SU-DHL-6 (cell line): ENCODE data around the gene EPS8.
A peak's percentile ranks its signal among the peaks of the same experiment; 100 is the strongest.

ENCODE experiments used
- H2AFZ ChIP-seq: fragments of 200-600 bp; sonication (generic); 2 replicates; pipeline ENCODE4 v1.6.1; 2014; ENCODE audit warnings: low read depth, mild to moderate bottlenecking, moderate library complexity, mixed read lengths, antibody characterized with exemption, low read length; ENCODE audit not compliant: severe bottlenecking
- H3F3A ChIP-seq: fragments of 200-600 bp; shearing (Covaris generic); 2 replicates; pipeline ENCODE4 v1.6.0; 2016; ENCODE audit warnings: antibody characterized with exemption, mild to moderate bottlenecking; ENCODE audit not compliant: insufficient read depth
- H3K27ac ChIP-seq: fragments of 200-600 bp; sonication (generic); 2 replicates; pipeline ENCODE4 v1.5.1; 2016; ENCODE audit warnings: low read depth, mild to moderate bottlenecking, low read length, moderate library complexity, mixed read lengths
- H3K27me3 ChIP-seq: fragments of 200-600 bp; sonication (generic), shearing (Covaris generic); 2 replicates; pipeline ENCODE4 v1.6.0; 2014; ENCODE audit warnings: mild to moderate bottlenecking, low read length
- H3K36me3 ChIP-seq: fragments of 200-600 bp; sonication (generic); 2 replicates; pipeline ENCODE4 v1.6.1; 2014; ENCODE audit warnings: mild to moderate bottlenecking, low read length, mixed read lengths
- H3K4me2 ChIP-seq: fragments of 300-600, 200-600 bp; shearing (Covaris generic), sonication (generic); 2 replicates; pipeline ENCODE4 v1.6.0; 2014; ENCODE audit warnings: low read length, low read depth, mild to moderate bottlenecking; ENCODE audit not compliant: poor library complexity, severe bottlenecking
- H3K4me3 ChIP-seq: fragments of 200-600 bp; sonication (generic); 2 replicates; pipeline ENCODE4 v1.5.1; 2014; ENCODE audit warnings: antibody characterized with exemption, low read length, mild to moderate bottlenecking, mixed read lengths; ENCODE audit not compliant: insufficient read depth, poor library complexity, severe bottlenecking
- H3K79me2 ChIP-seq: fragments of 200-600 bp; sonication (generic); 2 replicates; pipeline ENCODE4 v1.6.1; 2014; ENCODE audit warnings: mild to moderate bottlenecking, low read length, moderate library complexity; ENCODE audit not compliant: insufficient read depth
- H3K9ac ChIP-seq: fragments of 200-600 bp; sonication (generic); 2 replicates; pipeline ENCODE4 v1.7.0; 2014; ENCODE audit warnings: mild to moderate bottlenecking, low read length
- H3K9me2 ChIP-seq: fragments of 200-600 bp; sonication (generic); replicated peaks from 2 replicates; pipeline ENCODE4 v1.6.1; 2014; ENCODE audit warnings: low read length; ENCODE audit not compliant: insufficient read depth
- H3K9me3 ChIP-seq: fragments of 200-600 bp; sonication (generic); 2 replicates; pipeline ENCODE4 v1.6.1; 2014; ENCODE audit warnings: low read length, mixed read lengths; ENCODE audit not compliant: insufficient read depth
- H4K20me1 ChIP-seq: fragments of 200-600 bp; sonication (generic); 2 replicates; pipeline ENCODE4 v1.6.1; 2014; ENCODE audit warnings: low read depth, mild to moderate bottlenecking, antibody characterized with exemption, low read length, moderate library complexity, mixed read lengths
- EZH2phosphoT487 ChIP-seq: fragments of 200-600 bp; sonication (generic), shearing (Covaris generic); conservative IDR thresholded peaks from 2 replicates; pipeline ENCODE4 v1.6.1; 2018; ENCODE audit warnings: mild to moderate bottlenecking, antibody characterized with exemption, low read length, moderate library complexity, mixed read lengths
- TF ChIP-seq, protein P1 (sequence below): fragments of 200-600 bp; sonication (generic); IDR thresholded peaks from one replicate; pipeline ENCODE4 v1.5.1; 2017; ENCODE audit warnings: antibody characterized with exemption, mild to moderate bottlenecking, low read length, moderate library complexity; ENCODE audit not compliant: insufficient read depth, poor library complexity, severe bottlenecking

Gene EPS8

DNA sequence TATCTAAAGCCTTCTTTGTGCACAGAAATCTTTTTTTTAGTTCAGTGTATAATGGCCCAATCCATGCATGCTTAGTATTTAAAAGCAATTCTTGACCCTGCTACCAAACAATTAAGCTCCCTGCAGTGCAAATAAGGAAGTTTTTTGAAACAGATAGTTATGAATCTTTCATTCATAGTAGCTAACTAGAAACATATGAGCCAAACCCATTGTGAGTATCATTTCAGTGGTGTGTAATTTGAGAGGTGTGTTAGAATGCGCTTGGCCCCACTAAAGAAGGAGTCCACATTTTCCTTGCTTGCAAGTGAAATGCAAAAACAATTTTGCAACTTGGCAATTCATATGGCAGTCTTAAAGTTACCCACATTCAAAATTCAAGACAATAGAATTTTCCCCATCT, 14.4 kb downstream of the EPS8 start:
- Histone ChIP-seq H3K9me2 (no peaks in the 10 kb centered on the region), H3K27ac (no peak overlapping the region), H2AFZ (no peak overlapping the region), H3K79me2 (no peaks in the 10 kb centered on the region), H3K36me3 (no peaks in the 10 kb centered on the region), H3F3A (no peaks in the 10 kb centered on the region), H3K9me3 (no peaks in the 10 kb centered on the region), H3K4me3 (no peak overlapping the region), H4K20me1 (no peaks in the 10 kb centered on the region), H3K27me3 (no peaks in the 10 kb centered on the region), H3K4me2 (no peak overlapping the region), H3K9ac (no peak overlapping the region)
- TF ChIP-seq, protein P1, sequence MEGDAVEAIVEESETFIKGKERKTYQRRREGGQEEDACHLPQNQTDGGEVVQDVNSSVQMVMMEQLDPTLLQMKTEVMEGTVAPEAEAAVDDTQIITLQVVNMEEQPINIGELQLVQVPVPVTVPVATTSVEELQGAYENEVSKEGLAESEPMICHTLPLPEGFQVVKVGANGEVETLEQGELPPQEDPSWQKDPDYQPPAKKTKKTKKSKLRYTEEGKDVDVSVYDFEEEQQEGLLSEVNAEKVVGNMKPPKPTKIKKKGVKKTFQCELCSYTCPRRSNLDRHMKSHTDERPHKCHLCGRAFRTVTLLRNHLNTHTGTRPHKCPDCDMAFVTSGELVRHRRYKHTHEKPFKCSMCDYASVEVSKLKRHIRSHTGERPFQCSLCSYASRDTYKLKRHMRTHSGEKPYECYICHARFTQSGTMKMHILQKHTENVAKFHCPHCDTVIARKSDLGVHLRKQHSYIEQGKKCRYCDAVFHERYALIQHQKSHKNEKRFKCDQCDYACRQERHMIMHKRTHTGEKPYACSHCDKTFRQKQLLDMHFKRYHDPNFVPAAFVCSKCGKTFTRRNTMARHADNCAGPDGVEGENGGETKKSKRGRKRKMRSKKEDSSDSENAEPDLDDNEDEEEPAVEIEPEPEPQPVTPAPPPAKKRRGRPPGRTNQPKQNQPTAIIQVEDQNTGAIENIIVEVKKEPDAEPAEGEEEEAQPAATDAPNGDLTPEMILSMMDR = no peak
- no peak for TF ChIP-seq EZH2phosphoT487

DNA sequence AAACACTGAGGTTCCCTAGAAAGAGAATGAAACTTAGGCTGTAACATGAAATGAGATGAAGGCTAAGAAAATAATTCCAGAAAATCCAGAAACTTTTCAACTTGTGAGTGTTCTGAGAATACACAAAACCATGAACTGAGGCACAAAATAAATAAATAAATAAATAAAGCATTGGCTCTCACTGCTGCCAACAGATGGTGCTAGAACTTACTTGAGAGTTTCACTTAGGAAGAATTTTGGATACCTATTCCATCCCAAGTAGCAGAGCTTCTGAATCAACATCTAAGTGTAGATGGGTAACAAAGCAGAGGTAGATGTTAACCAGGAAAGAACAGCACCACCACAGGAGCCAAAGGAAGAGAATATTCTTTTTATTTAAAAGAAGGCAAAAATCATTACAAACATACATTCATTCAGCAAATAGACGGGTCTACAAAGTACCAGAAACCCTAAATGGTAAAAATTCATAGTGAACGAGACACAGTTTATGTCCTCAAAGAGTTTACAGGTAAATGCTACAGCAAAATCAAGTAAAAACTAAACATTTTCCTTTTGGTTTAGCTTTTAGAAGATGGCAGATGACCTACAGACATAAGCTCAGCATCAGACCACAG, 16.7 kb downstream of the EPS8 start:
- H2AFZ ChIP-seq = no peak overlapping the region
- no peak overlapping the region for H3K4me2 ChIP-seq
- H3F3A ChIP-seq = no peaks in the 10 kb centered on the region
- H3K4me3 ChIP-seq = no peak overlapping the region
- no peak overlapping the region for H3K9ac ChIP-seq
- TF ChIP-seq, protein P1 = peak; percentile 57
- TF ChIP-seq EZH2phosphoT487 = no peak
- H3K9me2 ChIP-seq = no peaks in the 10 kb centered on the region
- H3K27ac ChIP-seq = no peak overlapping the region
- no peaks in the 10 kb centered on the region for H3K36me3 ChIP-seq
- H4K20me1 ChIP-seq = no peaks in the 10 kb centered on the region
- H3K9me3 ChIP-seq = no peaks in the 10 kb centered on the region
- H3K27me3 ChIP-seq = no peaks in the 10 kb centered on the region
- H3K79me2 ChIP-seq = no peaks in the 10 kb centered on the region

DNA sequence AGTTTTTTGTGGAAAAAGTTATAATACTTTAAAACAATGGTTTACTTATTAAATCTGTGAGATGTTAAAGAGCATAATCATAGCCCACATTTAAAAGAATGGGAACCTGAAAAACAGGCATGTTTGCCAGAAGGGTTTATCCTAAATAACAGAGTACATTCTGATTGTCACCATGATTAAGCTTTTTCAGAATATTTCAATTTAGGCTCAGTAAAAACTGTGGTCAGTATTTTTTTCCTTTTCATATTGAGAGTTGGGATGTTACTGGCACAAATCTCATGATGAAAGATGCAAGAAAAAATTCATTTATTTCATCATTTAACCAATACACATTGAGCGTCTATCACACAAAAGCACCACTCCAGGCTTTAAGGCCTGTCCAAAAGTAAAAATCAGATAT, 18.6 kb downstream of the EPS8 start:
- Histone ChIP-seq H2AFZ (no peak overlapping the region), H3K9me2 (no peaks in the 10 kb centered on the region), H3K36me3 (no peaks in the 10 kb centered on the region), H3K79me2 (no peaks in the 10 kb centered on the region), H3K9ac (no peak overlapping the region), H3K27ac (no peak overlapping the region), H3F3A (no peaks in the 10 kb centered on the region), H4K20me1 (no peaks in the 10 kb centered on the region), H3K27me3 (no peaks in the 10 kb centered on the region), H3K4me2 (no peak overlapping the region), H3K4me3 (no peak overlapping the region), H3K9me3 (no peaks in the 10 kb centered on the region)
- TF ChIP-seq EZH2phosphoT487 = no peak
- TF ChIP-seq, protein P1 = no peak
